Measurements from ENCODE around the gene PODNL1.

Gene PODNL1

DNA sequence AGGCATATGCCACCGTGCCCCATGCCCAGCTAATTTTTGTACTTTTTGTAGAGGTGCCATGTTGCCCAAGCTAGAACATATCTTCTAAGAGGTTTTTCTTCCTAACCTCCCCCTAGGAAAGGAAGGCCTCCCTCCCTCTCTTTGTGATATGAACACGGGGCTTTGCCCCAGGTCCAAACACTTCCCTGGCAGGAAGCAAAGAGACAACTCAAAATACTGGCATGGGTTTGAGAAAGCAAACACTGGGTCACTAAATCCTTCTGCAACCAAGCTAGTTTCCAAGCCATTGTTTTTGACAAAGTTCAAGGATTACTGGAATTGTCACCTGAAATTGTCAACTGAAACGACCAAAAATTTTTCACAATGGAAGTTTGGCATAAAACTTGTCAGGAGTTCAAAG is 23.4 kb downstream of the PODNL1 start:
- Histone ChIP-seq H3K27ac (no peak overlapping the region), H3K79me2 (no peaks in the 10 kb centered on the region), H3K4me1 (no peaks in the 10 kb centered on the region), H3K4me2 (ENCODE audit: low read length) (no peak overlapping the region), H3K9me3 (ENCODE audit: control insufficient read depth, low read length) (no peaks in the 10 kb centered on the region), H2AFZ (no peak overlapping the region), H3K36me3 (ENCODE audit: control insufficient read depth, insufficient read depth, low read length) (no peaks in the 10 kb centered on the region), H3K9ac (no peak overlapping the region), H3K4me3 (ENCODE audit: low read depth, low read length) (no peak overlapping the region), H3K27me3 (ENCODE audit: control insufficient read depth, insufficient read depth, low read length) (no peaks in the 10 kb centered on the region)
- TF ChIP-seq CTCF (IDR thresholded peaks at IDR 0.05) = no peak

GRCh38 chr19:13913352-13913751 is 24.9 kb downstream of the PODNL1 start:
- TF ChIP-seq CTCF (IDR thresholded peaks at IDR 0.05) = no peak
- Histone ChIP-seq H3K4me3 (ENCODE audit: low read depth, low read length) (no peak overlapping the region), H3K4me2 (ENCODE audit: low read length) (no peak overlapping the region), H3K27me3 (ENCODE audit: control insufficient read depth, insufficient read depth, low read length) (no peaks in the 10 kb centered on the region), H3K4me1 (no peaks in the 10 kb centered on the region), H2AFZ (no peak overlapping the region), H3K9ac (no peak overlapping the region), H3K36me3 (ENCODE audit: control insufficient read depth, insufficient read depth, low read length) (no peaks in the 10 kb centered on the region), H3K27ac (no peak overlapping the region), H3K9me3 (ENCODE audit: control insufficient read depth, low read length) (no peaks in the 10 kb centered on the region), H3K79me2 (no peaks in the 10 kb centered on the region)

DNA sequence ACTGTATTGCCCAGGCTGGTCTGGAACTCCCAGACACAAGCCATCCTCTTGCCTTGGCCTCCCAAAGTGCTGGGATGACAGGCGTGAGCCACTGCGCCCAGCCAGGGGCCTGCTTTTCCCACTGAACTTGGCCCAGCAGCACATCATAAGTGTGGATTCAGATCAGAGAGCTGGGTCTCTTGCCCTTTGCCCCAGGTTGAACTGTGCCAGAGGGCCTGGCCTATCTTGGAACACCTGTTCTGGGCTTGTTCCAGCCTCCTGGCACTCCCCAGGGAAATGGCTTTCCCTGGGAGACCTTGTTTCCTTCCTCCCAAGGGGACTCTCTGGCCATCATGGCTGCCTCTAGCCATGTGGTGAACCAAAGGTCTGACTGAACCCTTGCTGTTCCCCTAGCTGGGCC is 28.8 kb downstream of the PODNL1 start:
- no peak overlapping the region for H3K9ac ChIP-seq

GRCh38 chr19:13908674-13909073 is 29.5 kb downstream of the PODNL1 start:
- peaks cover 6% of the 10 kb centered on the region for H3K4me1 ChIP-seq
- no peaks in the 10 kb centered on the region for H3K9me3 ChIP-seq (ENCODE audit: control insufficient read depth, low read length)
- H3K27me3 ChIP-seq (ENCODE audit: control insufficient read depth, insufficient read depth, low read length) = no peaks in the 10 kb centered on the region
- no peak overlapping the region for H3K9ac ChIP-seq
- no peak overlapping the region for H3K4me2 ChIP-seq (ENCODE audit: low read length)
- H3K79me2 ChIP-seq = peaks cover 7% of the 10 kb centered on the region
- TF ChIP-seq CTCF (IDR thresholded peaks at IDR 0.05) = no peak
- no peak overlapping the region for H3K27ac ChIP-seq
- H3K4me3 ChIP-seq (ENCODE audit: low read depth, low read length) = no peak overlapping the region
- no peaks in the 10 kb centered on the region for H3K36me3 ChIP-seq (ENCODE audit: control insufficient read depth, insufficient read depth, low read length)
- no peak overlapping the region for H2AFZ ChIP-seq

More for the DNA sequence above, 28.8 kb downstream of the PODNL1 start:
- no peak for TF ChIP-seq CTCF (IDR thresholded peaks at IDR 0.05)
- Histone ChIP-seq H3K79me2 (peaks cover 7% of the 10 kb centered on the region), H3K4me2 (ENCODE audit: low read length) (no peak overlapping the region), H3K9me3 (ENCODE audit: control insufficient read depth, low read length) (no peaks in the 10 kb centered on the region), H3K4me1 (peaks cover 6% of the 10 kb centered on the region), H3K4me3 (ENCODE audit: low read depth, low read length) (no peak overlapping the region), H2AFZ (no peak overlapping the region), H3K27ac (no peak overlapping the region), H3K27me3 (ENCODE audit: control insufficient read depth, insufficient read depth, low read length) (no peaks in the 10 kb centered on the region), H3K36me3 (ENCODE audit: control insufficient read depth, insufficient read depth, low read length) (no peaks in the 10 kb centered on the region)

DNA sequence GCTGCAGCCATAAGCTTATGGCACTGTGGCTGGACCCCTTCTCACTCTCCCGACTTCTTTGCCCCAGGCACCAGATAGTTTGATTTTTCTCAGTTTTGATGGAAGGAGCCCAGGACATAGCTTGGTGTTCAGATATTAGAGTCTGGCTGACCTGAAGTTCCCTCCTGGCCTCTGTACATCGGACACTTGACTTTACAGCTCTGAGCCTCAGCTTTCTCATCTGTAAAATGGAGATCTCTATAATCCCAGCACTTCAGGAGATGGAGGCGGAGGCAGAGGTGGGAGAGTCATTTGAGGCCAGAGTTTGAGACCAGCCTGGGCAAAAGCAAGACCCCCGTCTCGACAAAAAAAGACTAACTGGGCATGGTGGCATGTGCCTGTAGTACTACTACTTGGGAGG is 31.3 kb downstream of the PODNL1 start:
- Histone ChIP-seq H3K79me2 (peaks cover 7% of the 10 kb centered on the region), H3K36me3 (ENCODE audit: control insufficient read depth, insufficient read depth, low read length) (no peaks in the 10 kb centered on the region), H3K9ac (no peak overlapping the region), H3K9me3 (ENCODE audit: control insufficient read depth, low read length) (no peaks in the 10 kb centered on the region), H3K27ac (no peak overlapping the region), H3K4me3 (ENCODE audit: low read depth, low read length) (peak overlapping the region; percentile 83), H3K4me2 (ENCODE audit: low read length) (peak overlapping the region; percentile 91), H3K4me1 (peaks cover 6% of the 10 kb centered on the region), H3K27me3 (ENCODE audit: control insufficient read depth, insufficient read depth, low read length) (no peaks in the 10 kb centered on the region), H2AFZ (peak overlapping the region; percentile 99)
- TF ChIP-seq CTCF (IDR thresholded peaks at IDR 0.05) = no peak
